CD14-positive monocyte (primary cell): ENCODE results near the gene OR6P1. TPM values are rescaled to one million over a fixed set of nuclear protein-coding genes. Genes with fewer than 3 reads are reported as not detected.

Experiments
- DNase-seq, 3 donors: peaks; one replicate each; pipeline ENCODE4 v3.0.0-alpha.2; 2011 to 2022
- H2AFZ ChIP-seq: 2 replicates; pipeline ENCODE4 v1.6.0; 2012; ENCODE audit warnings: mild to moderate bottlenecking, low read depth, low read length, inconsistent platforms; ENCODE audit not compliant: insufficient read depth, poor library complexity, severe bottlenecking
- H3K27ac ChIP-seq, 2 donors: 1 replicate in 1 of 2; 2 replicates in 1 of 2; pipeline ENCODE4 v1.5.1; 2012 to 2013; ENCODE audit warnings: low read length in 2 of 2, control low read depth in 1 of 2, inconsistent platforms in 1 of 2, low read depth in 1 of 2, mild to moderate bottlenecking in 1 of 2
- H3K27me3 ChIP-seq, 2 donors: one replicate each; pipeline versions ENCODE4 v1.6.0 to v1.6.1; 2011 to 2013; ENCODE audit warnings: low read length in 2 of 2; ENCODE audit not compliant: control insufficient read depth in 2 of 2, insufficient read depth in 2 of 2
- H3K36me3 ChIP-seq, 2 donors: replicated peaks in 1 of 2; 1 replicate in 1 of 2; 2 replicates in 1 of 2; pipeline versions ENCODE4 v1.5.1 to v1.6.1; 2012 to 2013; ENCODE audit warnings: low read length in 2 of 2, control low read depth in 1 of 2, inconsistent platforms in 1 of 2, mild to moderate bottlenecking in 1 of 2; ENCODE audit not compliant: insufficient read depth in 2 of 2, control insufficient read depth in 1 of 2
- H3K4me1 ChIP-seq, 2 donors: 1 replicate in 1 of 2; 2 replicates in 1 of 2; pipeline versions ENCODE4 v1.5.1 to v1.6.1; 2012 to 2013; ENCODE audit warnings: low read length in 2 of 2, control low read depth in 1 of 2, inconsistent platforms in 1 of 2, mild to moderate bottlenecking in 1 of 2, moderate library complexity in 1 of 2; ENCODE audit not compliant: insufficient read depth in 2 of 2, control insufficient read depth in 1 of 2
- H3K4me2 ChIP-seq: replicated peaks from 2 replicates; pipeline ENCODE3; 2012; ENCODE audit warnings: low read length, moderate library complexity, mild to moderate bottlenecking; ENCODE audit not compliant: poor library complexity, severe bottlenecking; ENCODE audit errors: extremely low read depth
- H3K4me3 ChIP-seq, 3 experiments: fragments of 200-600 bp in 1 of 3; sonication (generic) in 1 of 3; replicated peaks in 1 of 3; 1 replicate in 2 of 3; 2 replicates in 1 of 3; pipeline ENCODE4 v1.5.1; 2011 to 2013; ENCODE audit warnings: low read length in 3 of 3, mild to moderate bottlenecking in 3 of 3, control low read depth in 2 of 3, low read depth in 2 of 3, inconsistent platforms in 1 of 3, moderate library complexity in 1 of 3
- H3K79me2 ChIP-seq: 2 replicates; pipeline ENCODE4 v1.6.0; 2012; ENCODE audit warnings: mild to moderate bottlenecking, control low read depth, inconsistent platforms, low read length, moderate library complexity; ENCODE audit not compliant: insufficient read depth
- H3K9ac ChIP-seq: 2 replicates; pipeline ENCODE4 v1.6.0; 2017; ENCODE audit warnings: low read length, mild to moderate bottlenecking; ENCODE audit not compliant: insufficient read depth, poor library complexity, severe bottlenecking
- H3K9me3 ChIP-seq, 2 donors: replicated peaks in 1 of 2; 1 replicate in 1 of 2; 2 replicates in 1 of 2; pipeline versions ENCODE4 v1.5.1 to v1.6.1; 2012 to 2013; ENCODE audit warnings: low read length in 2 of 2, control low read depth in 1 of 2; ENCODE audit not compliant: control insufficient read depth in 1 of 2, insufficient read depth in 1 of 2
- H4K20me1 ChIP-seq: 2 replicates; pipeline ENCODE4 v1.6.0; 2012; ENCODE audit warnings: mild to moderate bottlenecking, low read length, control low read depth, moderate library complexity; ENCODE audit not compliant: insufficient read depth
- H3K27ac Mint-ChIP-seq, 7 donors: one replicate each; pipeline ENCODE4 v1.8.0; 2020; ENCODE audit warnings: mild to moderate bottlenecking in 7 of 7, mixed read lengths in 7 of 7, moderate library complexity in 6 of 7, inconsistent platforms in 2 of 7
- H3K27me3 Mint-ChIP-seq, 3 donors: one replicate each; pipeline ENCODE4 v1.8.0; 2021 to 2022; ENCODE audit warnings: low read depth in 3 of 3, mild to moderate bottlenecking in 3 of 3, mixed read lengths in 3 of 3, moderate library complexity in 3 of 3, inconsistent platforms in 1 of 3
- H3K36me3 Mint-ChIP-seq, 2 donors: one replicate each; pipeline ENCODE4 v1.8.0; 2020; ENCODE audit warnings: mixed read lengths in 2 of 2, inconsistent platforms in 1 of 2, mild to moderate bottlenecking in 1 of 2
- H3K4me1 Mint-ChIP-seq: one replicate; pipeline ENCODE4 v1.8.0; 2020; ENCODE audit warnings: mild to moderate bottlenecking, mixed read lengths
- H3K4me3 Mint-ChIP-seq, 2 donors: one replicate each; pipeline ENCODE4 v1.8.0; 2020; ENCODE audit warnings: mild to moderate bottlenecking in 2 of 2, mixed read lengths in 2 of 2, moderate library complexity in 1 of 2
- H3K9me3 Mint-ChIP-seq, 7 donors: one replicate each; pipeline ENCODE4 v1.8.0; 2020 to 2022; ENCODE audit warnings: mixed read lengths in 7 of 7, mild to moderate bottlenecking in 6 of 7, moderate library complexity in 6 of 7, inconsistent platforms in 2 of 7
- CTCF ChIP-seq: fragments of 200-600 bp; IDR thresholded peaks from one replicate; pipeline ENCODE4 v1.8.0; 2022; ENCODE audit warnings: antibody characterized with exemption, mild to moderate bottlenecking
- WGBS: methylation state at CpG from one replicate; pipeline ENCODE4 v1.1.5; 2013; ENCODE audit warnings: missing lambda C conversion rate; ENCODE audit not compliant: insufficient coverage; 5-methylcytosine and 5-hydroxymethylcytosine counted together
- intact Hi-C, 2 donors: fragments of 100-400 bp; cut with micrococcal nuclease; formaldehyde crosslinking; loops; one replicate each; pipeline versions ENCODE4 v1.15.0 to v1.15.1; 2023
- polyA plus RNA-seq, 3 donors: library from polyadenylated mRNA; depleted of rRNA in 1 of 3; unstranded in 2 of 3; stranded (reverse) in 1 of 3; fragments of 300-500 nt in 2 of 3; fragments of >200 nt in 1 of 3; fragmentation: Illumina TruSeq in 2 of 3; gene quantifications; 1 replicate in 2 of 3; 2 replicates in 1 of 3; pipeline ENCODE4 v1.2.3, GENCODE V29; 2012 to 2021

OR6P1 gene
- polyA plus RNA-seq, 3 donors = not detected

DNA sequence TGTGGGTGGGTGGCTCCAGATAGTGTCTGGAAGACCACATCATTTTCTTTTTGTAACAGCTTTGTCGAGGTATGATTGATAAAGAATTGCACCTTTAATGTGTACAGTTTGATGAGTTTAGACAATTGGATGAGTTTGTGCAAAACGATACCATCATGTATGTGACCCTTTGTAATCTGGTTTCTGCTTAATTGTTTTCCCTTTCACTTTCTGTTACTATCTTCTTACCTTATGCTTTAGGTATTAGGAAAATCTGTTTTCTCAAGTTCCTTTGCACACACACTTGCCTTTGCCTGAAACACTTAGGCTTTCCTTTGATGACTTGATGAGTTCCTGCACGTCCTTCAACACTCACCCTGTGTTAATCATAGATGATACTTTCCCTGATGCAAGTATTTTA, 41.5 kb upstream of the OR6P1 start:
- no peak for DNase-seq
- intact Hi-C loops = no loop called here
- no peak overlapping the region for H3K27ac ChIP-seq
- no peak overlapping the region for H3K9ac ChIP-seq
- WGBS = no CpG with 5 or more reads among the region's 3 CpGs
- no peaks in the 10 kb centered on the region for H3K79me2 ChIP-seq
- no peaks in the 10 kb centered on the region for H3K9me3 ChIP-seq
- H4K20me1 ChIP-seq = no peaks in the 10 kb centered on the region
- H2AFZ ChIP-seq = no peak overlapping the region
- no peaks in the 10 kb centered on the region for H3K27me3 ChIP-seq
- Mint-ChIP-seq H3K27ac (no peak overlapping the region), H3K27me3 (no peaks in the 10 kb centered on the region), H3K4me1 (no peaks in the 10 kb centered on the region), H3K9me3 (peaks cover 0 to 2% (median 0%) of the 10 kb centered on the region in 7 donors), H3K4me3 (no peak overlapping the region), H3K36me3 (no peaks in the 10 kb centered on the region)
- no peak overlapping the region for H3K4me3 ChIP-seq
- H3K36me3 ChIP-seq = no peaks in the 10 kb centered on the region
- no peak overlapping the region for H3K4me2 ChIP-seq
- TF ChIP-seq CTCF = no peak
- no peaks in the 10 kb centered on the region for H3K4me1 ChIP-seq

DNA sequence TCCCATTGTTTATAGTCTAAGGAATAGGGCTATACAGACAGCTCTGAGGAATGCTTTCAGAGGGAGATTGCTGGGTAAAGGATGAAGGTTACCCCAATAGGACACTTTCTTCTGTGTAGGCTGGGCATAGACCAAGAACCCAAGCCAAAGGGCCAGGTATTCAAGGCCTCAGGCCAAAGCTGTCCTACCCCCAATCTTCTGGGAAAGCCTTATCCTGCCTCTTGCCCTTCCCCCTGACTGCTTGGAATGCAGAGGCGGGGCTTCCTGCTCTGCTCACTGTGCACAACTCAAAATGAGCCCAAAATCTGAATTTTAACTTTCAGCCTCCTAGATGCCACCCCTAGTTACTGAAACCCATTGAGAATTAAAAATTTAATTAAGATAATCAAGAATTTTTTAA, 36.9 kb upstream of the OR6P1 start:
- no peak for DNase-seq
- no peak overlapping the region for H3K27ac Mint-ChIP-seq
- Histone ChIP-seq H3K9ac (no peak overlapping the region), H3K4me2 (no peak overlapping the region), H3K4me3 (no peak overlapping the region), H3K79me2 (no peaks in the 10 kb centered on the region), H3K27me3 (no peaks in the 10 kb centered on the region), H3K27ac (no peak overlapping the region), H3K9me3 (no peaks in the 10 kb centered on the region), H3K4me1 (no peaks in the 10 kb centered on the region), H2AFZ (no peak overlapping the region), H4K20me1 (no peaks in the 10 kb centered on the region), H3K36me3 (no peaks in the 10 kb centered on the region)
- H3K36me3 Mint-ChIP-seq = no peaks in the 10 kb centered on the region
- intact Hi-C loops = no loop called here
- 100% methylated on average over 1 of the region's 1 CpG for WGBS
- peaks cover 0 to 2% (median 0%) of the 10 kb centered on the region in 7 donors for H3K9me3 Mint-ChIP-seq
- no peaks in the 10 kb centered on the region for H3K4me1 Mint-ChIP-seq
- TF ChIP-seq CTCF = no peak
- peaks cover 0 to 3% (median 0%) of the 10 kb centered on the region in 3 donors for H3K27me3 Mint-ChIP-seq
- H3K4me3 Mint-ChIP-seq = no peak overlapping the region
